Cardiac fibroblast (primary cell): ENCODE measurements around the gene CD82.

Source experiments
- DNase-seq, 2 donors: peaks; one replicate each; pipeline versions ENCODE4 v3.0.0 to v3.0.0-alpha.2; 2010; ENCODE audit warnings: low read depth in 2 of 2
- H3K4me3 ChIP-seq, 2 donors: replicated peaks in 1 of 2; 1 replicate in 1 of 2; 2 replicates in 1 of 2; pipeline ENCODE4 v1.5.1; 2011; ENCODE audit warnings: low read depth in 2 of 2, low read length in 2 of 2, mild to moderate bottlenecking in 2 of 2, moderate library complexity in 1 of 2
- CTCF ChIP-seq: IDR thresholded peaks from one replicate; pipeline ENCODE4 v1.5.1; 2011; ENCODE audit warnings: low read depth, mild to moderate bottlenecking, low read length, inconsistent platforms

Gene CD82

GRCh38 chr11:44522294-44522693 is 43.2 kb upstream of the CD82 start:
- no peak overlapping the region for H3K4me3 ChIP-seq
- TF ChIP-seq CTCF: no peak
- no peak for DNase-seq

- TF ChIP-seq CTCF: no peak
- H3K4me3 ChIP-seq: no peak overlapping the region
- DNase-seq: no peak
Observed at GRCh38 chr11:44524346-44524745, 41.1 kb upstream of the CD82 start.

GRCh38 chr11:44524751-44525201 is 40.7 kb upstream of the CD82 start:
- DNase-seq: peak in 1 of 2 donors; percentile 40
- no peak overlapping the region for H3K4me3 ChIP-seq
- TF ChIP-seq CTCF: no peak

GRCh38 chr11:44525473-44526252 is 39.8 kb upstream of the CD82 start:
- no peak for DNase-seq
- no peak overlapping the region for H3K4me3 ChIP-seq
- TF ChIP-seq CTCF: no peak

GRCh38 chr11:44526438-44526837 is 39.0 kb upstream of the CD82 start:
- no peak for TF ChIP-seq CTCF
- DNase-seq: no peak
- H3K4me3 ChIP-seq: no peak overlapping the region

GRCh38 chr11:44527476-44527875 is 38.0 kb upstream of the CD82 start:
- no peak overlapping the region for H3K4me3 ChIP-seq
- no peak for TF ChIP-seq CTCF
- DNase-seq: no peak

GRCh38 chr11:44528103-44528502 is 37.4 kb upstream of the CD82 start:
- no peak overlapping the region for H3K4me3 ChIP-seq
- TF ChIP-seq CTCF: no peak
- DNase-seq: no peak
